Stimulated activated CD8-positive, alpha-beta memory T cell treated with anti-CD3 and anti-CD28 coated beads, Interleukin-7, amount 100 ng/mL, for 48 hours (primary cell): ENCODE measurements around the gene TRPV6.
A peak's percentile ranks its signal among the peaks of the same experiment; 100 is the strongest.

ENCODE experiments used
- DNase-seq, 2 donors: peaks; one replicate each; pipeline ENCODE4 v3.0.0-alpha.2; 2020; ENCODE audit warnings: low read depth in 1 of 2; ENCODE audit errors: extremely low read depth in 1 of 2

Gene TRPV6

GRCh38 chr7:142886866-142887265 lies 1.3 kb upstream of the TRPV6 start:
- DNase-seq: no peak

- no peak for DNase-seq
Observed at GRCh38 chr7:142884286-142884640, 1.3 kb downstream of the TRPV6 start.

GRCh38 chr7:142883571-142884285 lies 1.8 kb downstream of the TRPV6 start:
- DNase-seq: no peak

GRCh38 chr7:142883145-142883544 lies 2.4 kb downstream of the TRPV6 start:
- no peak for DNase-seq

- DNase-seq: no peak
Observed at GRCh38 chr7:142882338-142882678, 3.2 kb downstream of the TRPV6 start.

- DNase-seq: no peak
Observed at GRCh38 chr7:142881586-142882337, 3.8 kb downstream of the TRPV6 start.

- peak in 1 of 2 donors; percentile 16 for DNase-seq
Observed at GRCh38 chr7:142880876-142881505, 4.6 kb downstream of the TRPV6 start.

GRCh38 chr7:142879060-142879459 lies 6.5 kb downstream of the TRPV6 start:
- no peak for DNase-seq

GRCh38 chr7:142878315-142878714 lies 7.2 kb downstream of the TRPV6 start:
- no peak for DNase-seq

GRCh38 chr7:142876991-142877910 lies 8.3 kb downstream of the TRPV6 start:
- DNase-seq: no peak

GRCh38 chr7:142876236-142876960 lies 9.1 kb downstream of the TRPV6 start:
- DNase-seq: no peak

GRCh38 chr7:142875456-142875855 lies 10.1 kb downstream of the TRPV6 start:
- no peak for DNase-seq

- no peak for DNase-seq
Observed at GRCh38 chr7:142874837-142875236, 10.7 kb downstream of the TRPV6 start.

GRCh38 chr7:142874409-142874808 lies 11.1 kb downstream of the TRPV6 start:
- DNase-seq: no peak

GRCh38 chr7:142873871-142874270 lies 11.7 kb downstream of the TRPV6 start:
- DNase-seq: no peak

GRCh38 chr7:142873281-142873784 lies 12.2 kb downstream of the TRPV6 start:
- no peak for DNase-seq

GRCh38 chr7:142872106-142872675 lies 13.4 kb downstream of the TRPV6 start:
- no peak for DNase-seq

- no peak for DNase-seq
Observed at GRCh38 chr7:142871260-142872105, 14.1 kb downstream of the TRPV6 start.
